ENCODE results near the gene RANBP3. TPM values are rescaled to one million over a fixed set of nuclear protein-coding genes. Genes with fewer than 3 reads are reported as not detected.
A peak's percentile ranks its signal among the peaks of the same experiment; 100 is the strongest.

The RANBP3 gene
- total and polyA plus RNA-seq, 2 experiments from 2014 or later: 41.8 to 50.0 TPM

DNA sequence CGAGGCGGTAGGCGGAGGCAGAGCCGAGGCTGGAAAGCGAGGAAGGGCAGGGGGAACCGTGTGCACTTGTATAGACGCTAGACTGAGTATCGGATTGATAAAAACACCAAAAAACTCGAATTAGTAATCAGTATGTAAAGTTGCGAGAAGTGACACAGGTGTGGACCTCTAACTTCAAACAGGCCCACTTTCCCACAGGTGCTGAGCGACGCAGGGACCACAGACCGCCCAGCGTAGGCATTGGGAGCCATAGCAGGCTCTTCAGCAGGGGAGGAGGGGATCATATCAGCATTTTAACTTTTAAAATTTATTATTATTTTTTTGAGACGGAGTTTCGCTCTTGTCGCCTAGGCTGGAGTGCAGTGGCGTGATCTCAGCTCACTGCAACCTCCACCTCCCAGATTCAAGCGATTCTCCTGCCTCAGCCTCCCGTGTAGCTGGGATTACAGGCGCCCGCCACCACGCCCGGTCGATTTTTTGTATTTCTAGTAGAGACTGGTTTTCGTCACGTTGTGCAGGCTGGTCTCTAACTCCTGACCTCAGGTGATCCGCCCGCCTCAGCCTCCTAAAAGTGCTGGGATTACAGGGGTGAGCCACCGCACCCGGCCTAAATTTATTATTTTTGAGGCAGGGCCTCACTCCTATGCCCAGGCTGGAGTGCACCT lies 72.7 kb downstream of the RANBP3 start:
- peak overlapping the region; percentile 84 for H2AFZ ChIP-seq

DNA sequence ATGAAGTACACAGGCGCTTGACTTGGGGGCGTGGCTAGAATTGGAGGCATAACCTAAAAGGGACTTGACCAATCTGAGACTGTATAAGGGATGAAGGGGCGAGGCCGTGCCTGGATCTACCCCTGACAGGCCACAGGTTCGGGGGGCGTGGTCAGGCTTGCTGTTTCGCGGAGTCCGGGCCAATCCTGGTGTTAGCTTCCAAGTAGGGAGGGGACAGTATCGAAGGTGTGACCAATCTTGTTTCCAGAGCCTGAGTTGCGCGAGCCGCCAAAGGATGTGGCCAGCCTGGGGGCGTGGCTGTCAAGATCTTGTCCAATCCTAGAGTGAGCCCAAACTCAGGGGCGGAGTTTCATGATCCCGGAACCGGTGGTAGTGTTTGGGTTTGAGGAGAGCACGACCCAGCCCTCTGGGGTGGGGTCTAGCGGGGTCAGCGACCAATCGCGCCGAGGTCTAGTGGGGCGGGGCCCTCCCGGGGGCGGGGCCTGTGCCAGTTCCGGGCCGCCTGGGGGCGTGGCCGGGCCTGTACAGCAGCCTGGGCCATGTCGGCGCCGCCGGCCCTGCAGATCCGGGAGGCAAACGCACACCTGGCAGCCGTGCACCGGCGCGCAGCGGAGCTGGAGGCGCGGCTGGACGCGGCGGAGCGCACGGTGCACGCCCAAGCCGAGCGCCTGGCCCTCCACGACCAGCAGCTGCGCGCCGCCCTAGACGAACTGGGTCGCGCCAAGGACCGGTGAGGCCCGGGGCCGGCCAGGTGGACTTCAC lies 73.4 kb downstream of the RANBP3 start, which contains the start of gene VMAC:
TSS of gene VMAC (plus strand) at position 521 of the 762 bp plus-strand sequence. CDS start at position 540, 19 bp downstream.
- DNase-seq: peak; percentile 100
- Histone ChIP-seq H3K4me2 (ENCODE audit: unreplicated experiment) (peak within 1 kb of the TSS; percentile 96), H3K27me3 (replicated peaks; ENCODE audit: insufficient read depth) (no peaks in the 10 kb centered on the region), H3K27ac (peak within 1 kb of the TSS; percentile 98), H3K9me3 (ENCODE audit: low read depth) (no peaks in the 10 kb centered on the region), H2AFZ (peak within 1 kb of the TSS; percentile 84), H3K4me1 (ENCODE audit: insufficient read depth) (peaks cover 9% of the 10 kb centered on the region), H3K9me2 (ENCODE audit: insufficient read depth) (no peaks in the 10 kb centered on the region), H3K9ac (peak within 1 kb of the TSS; percentile 100), H4K20me1 (ENCODE audit: insufficient read depth) (no peaks in the 10 kb centered on the region), H3K79me2 (ENCODE audit: insufficient read depth) (peaks cover 52% of the 10 kb centered on the region), H3K36me3 (ENCODE audit: low read depth) (no peaks in the 10 kb centered on the region), H3F3A (ENCODE audit: insufficient read depth) (no peaks in the 10 kb centered on the region), H3K4me3 (peak within 1 kb of the TSS; percentile 99)
- WGBS, 2 experiments (ENCODE audit: low coverage in 1 of 2, low lambda C conversion rate in 2 of 2, missing lambda C conversion rate in 2 of 2): 1 to 3% methylated on average over 42 to 55 of the region's 61 CpGs
- in situ Hi-C loops (cut with MboI): no loop called here
- TF ChIP-seq EZH2phosphoT487 (IDR thresholded peaks at IDR 0.05; ENCODE audit: insufficient read depth, low read depth) (no peak), EZH2 (IDR thresholded peaks at IDR 0.05; ENCODE audit: insufficient read depth, poor library complexity, severe bottlenecking) (no peak)

More for the DNA sequence above, 72.7 kb downstream of the RANBP3 start:
- H3F3A ChIP-seq (ENCODE audit: insufficient read depth): no peaks in the 10 kb centered on the region
- in situ Hi-C loops (cut with MboI): no loop called here
- WGBS, 2 experiments (ENCODE audit: low coverage in 1 of 2, low lambda C conversion rate in 2 of 2, missing lambda C conversion rate in 2 of 2): 33 to 44% methylated on average over 30 to 31 of the region's 31 CpGs
- no peaks in the 10 kb centered on the region for H3K9me2 ChIP-seq (ENCODE audit: insufficient read depth)
- peak overlapping the region; percentile 89 for H3K9ac ChIP-seq
- DNase-seq: no peak
- no peaks in the 10 kb centered on the region for H3K27me3 ChIP-seq (replicated peaks; ENCODE audit: insufficient read depth)
- peaks cover 45% of the 10 kb centered on the region for H3K79me2 ChIP-seq (ENCODE audit: insufficient read depth)
- H3K4me2 ChIP-seq (ENCODE audit: unreplicated experiment): peak overlapping the region; percentile 96
- H3K4me3 ChIP-seq: peak overlapping the region; percentile 99
- H3K9me3 ChIP-seq (ENCODE audit: low read depth): no peaks in the 10 kb centered on the region
- H3K36me3 ChIP-seq (ENCODE audit: low read depth): no peaks in the 10 kb centered on the region
- H3K27ac ChIP-seq: peak overlapping the region; percentile 50
- peaks cover 9% of the 10 kb centered on the region for H3K4me1 ChIP-seq (ENCODE audit: insufficient read depth)
- no peaks in the 10 kb centered on the region for H4K20me1 ChIP-seq (ENCODE audit: insufficient read depth)
- TF ChIP-seq EZH2phosphoT487 (IDR thresholded peaks at IDR 0.05; ENCODE audit: insufficient read depth, low read depth) (no peak), EZH2 (IDR thresholded peaks at IDR 0.05; ENCODE audit: insufficient read depth, poor library complexity, severe bottlenecking) (no peak)

DNA sequence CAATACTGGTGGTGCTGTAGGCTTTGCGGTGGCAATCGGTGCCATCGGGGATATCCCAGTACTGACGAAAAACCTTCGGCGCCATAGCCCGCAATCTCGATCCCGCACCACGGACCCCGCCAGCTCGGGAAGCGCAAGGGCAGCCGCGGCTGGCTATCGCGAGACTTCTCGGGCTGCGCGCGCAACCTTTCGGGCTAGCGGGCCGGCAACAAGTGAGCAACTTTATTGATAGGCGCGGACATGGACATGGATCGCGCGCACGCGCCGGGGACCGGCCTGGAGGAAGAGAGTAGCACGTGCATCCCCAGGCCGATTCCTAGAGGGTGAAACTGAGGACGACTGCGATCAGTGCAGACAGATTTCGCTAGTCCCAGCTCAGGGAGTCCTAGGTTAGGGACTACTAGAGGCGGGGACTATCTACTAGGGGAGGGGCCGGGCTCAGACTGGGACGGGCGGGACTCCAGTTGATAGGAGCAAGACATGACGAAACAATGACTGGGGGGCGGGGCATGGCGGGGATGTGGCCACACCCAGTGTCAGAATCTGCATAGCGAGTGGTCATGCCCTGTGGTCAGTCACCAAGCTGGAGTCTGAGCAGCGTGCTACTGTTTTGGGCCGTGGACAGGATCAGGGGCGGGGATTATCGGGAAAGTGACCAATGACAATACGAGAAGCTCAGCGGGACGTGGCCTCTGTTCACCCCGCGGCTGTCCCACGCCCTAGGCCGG lies 74.2 kb downstream of the RANBP3 start, which contains the start of gene NDUFA11:
TSS of gene NDUFA11 (minus strand) at position 167 of the 728 bp plus-strand sequence. CDS start at position 85, 82 bp downstream.
- peak within 1 kb of the TSS; percentile 100 for H3K9ac ChIP-seq
- in situ Hi-C loops (cut with MboI): no loop called here

More for the DNA sequence above, 74.2 kb downstream of the RANBP3 start, which contains the start of gene NDUFA11:
- H4K20me1 ChIP-seq (ENCODE audit: insufficient read depth): no peaks in the 10 kb centered on the region
- H3K36me3 ChIP-seq (ENCODE audit: low read depth): no peaks in the 10 kb centered on the region
- TF ChIP-seq EZH2phosphoT487 (IDR thresholded peaks at IDR 0.05; ENCODE audit: insufficient read depth, low read depth) (no peak), EZH2 (IDR thresholded peaks at IDR 0.05; ENCODE audit: insufficient read depth, poor library complexity, severe bottlenecking) (no peak)
- 0 to 2% methylated on average over 53 to 57 of the region's 57 CpGs for whole genome bisulfite sequencing, 2 experiments (ENCODE audit: low coverage in 1 of 2, low lambda C conversion rate in 2 of 2, missing lambda C conversion rate in 2 of 2)
- no peaks in the 10 kb centered on the region for H3K9me2 ChIP-seq (ENCODE audit: insufficient read depth)
- peak; percentile 97 for DNase-seq
- no peaks in the 10 kb centered on the region for H3K9me3 ChIP-seq (ENCODE audit: low read depth)
- peak within 1 kb of the TSS; percentile 75 for H2AFZ ChIP-seq
- peak within 1 kb of the TSS; percentile 93 for H3K4me2 ChIP-seq (ENCODE audit: unreplicated experiment)
- H3F3A ChIP-seq (ENCODE audit: insufficient read depth): no peaks in the 10 kb centered on the region
- H3K27me3 ChIP-seq (replicated peaks; ENCODE audit: insufficient read depth): no peaks in the 10 kb centered on the region
- peaks cover 9% of the 10 kb centered on the region for H3K4me1 ChIP-seq (ENCODE audit: insufficient read depth)
- peak within 1 kb of the TSS; percentile 98 for H3K27ac ChIP-seq
- H3K4me3 ChIP-seq: peak within 1 kb of the TSS; percentile 99
- H3K79me2 ChIP-seq (ENCODE audit: insufficient read depth): peaks cover 57% of the 10 kb centered on the region
